Measurements from ENCODE around the gene MPEG1.

MPEG1 gene

GRCh38 chr11:59191095-59191494 is 21.6 kb downstream of the MPEG1 start:
- in situ Hi-C loops (cut with HindIII; ENCODE audit: low sequenced_read_pairs) = no loop called here

- in situ Hi-C loops (cut with HindIII; ENCODE audit: low sequenced_read_pairs) = no loop called here
Observed at GRCh38 chr11:59189986-59190385, 22.7 kb downstream of the MPEG1 start.

DNA sequence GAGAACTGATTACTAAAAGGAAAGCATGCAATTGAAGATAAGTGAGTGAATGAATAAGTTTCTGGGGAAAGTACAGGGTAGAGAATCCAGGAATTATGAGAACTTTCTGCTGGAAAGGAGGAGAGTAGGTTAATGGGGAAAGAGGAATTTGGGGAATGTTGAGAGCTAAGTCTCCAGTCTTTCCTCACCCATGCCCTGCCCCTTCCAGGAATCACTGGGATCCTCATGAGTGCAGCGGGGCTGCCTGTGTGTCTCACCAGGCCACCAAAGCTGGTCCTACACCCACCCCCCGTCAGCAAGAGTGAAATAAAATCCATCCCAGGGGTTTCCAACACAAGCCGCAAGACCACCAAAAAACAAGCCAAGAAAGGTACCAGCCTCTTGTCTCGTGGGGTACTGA is 23.8 kb downstream of the MPEG1 start:
- in situ Hi-C loops (cut with HindIII; ENCODE audit: low sequenced_read_pairs) = no loop called here

- in situ Hi-C loops (cut with HindIII; ENCODE audit: low sequenced_read_pairs) = no loop called here
Observed at GRCh38 chr11:59187587-59187986, 25.1 kb downstream of the MPEG1 start.

DNA sequence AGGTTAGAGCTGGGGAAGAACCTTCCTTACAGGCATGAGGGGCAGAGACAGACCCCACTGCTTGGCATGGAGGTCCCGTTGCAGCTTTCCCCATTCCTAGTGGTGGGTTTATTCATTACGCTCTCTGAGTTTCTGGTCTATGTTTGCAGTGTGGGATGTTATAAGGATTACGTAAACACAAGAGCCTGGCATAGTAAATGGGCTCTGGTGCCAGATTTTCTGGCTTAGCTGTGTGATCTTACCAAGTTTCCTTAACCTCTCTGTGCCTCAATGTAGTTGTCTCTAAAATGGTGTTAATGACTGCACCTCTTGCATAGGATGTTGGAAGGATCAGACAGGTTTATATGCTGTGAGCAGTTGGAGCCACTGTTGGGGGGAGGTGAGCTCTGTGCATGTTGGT is 25.7 kb downstream of the MPEG1 start:
- in situ Hi-C loops (cut with HindIII; ENCODE audit: low sequenced_read_pairs) = no loop called here

- in situ Hi-C loops (cut with HindIII; ENCODE audit: low sequenced_read_pairs) = no loop called here
Observed at GRCh38 chr11:59186130-59186594, 26.6 kb downstream of the MPEG1 start.

- in situ Hi-C loops (cut with HindIII; ENCODE audit: low sequenced_read_pairs) = no loop called here
Observed at GRCh38 chr11:59185386-59185945, 27.3 kb downstream of the MPEG1 start.

- in situ Hi-C loops (cut with HindIII; ENCODE audit: low sequenced_read_pairs) = no loop called here
Observed at GRCh38 chr11:59184691-59185339, 27.9 kb downstream of the MPEG1 start.

GRCh38 chr11:59183771-59184170 is 29.0 kb downstream of the MPEG1 start:
- in situ Hi-C loops (cut with HindIII; ENCODE audit: low sequenced_read_pairs) = no loop called here

DNA sequence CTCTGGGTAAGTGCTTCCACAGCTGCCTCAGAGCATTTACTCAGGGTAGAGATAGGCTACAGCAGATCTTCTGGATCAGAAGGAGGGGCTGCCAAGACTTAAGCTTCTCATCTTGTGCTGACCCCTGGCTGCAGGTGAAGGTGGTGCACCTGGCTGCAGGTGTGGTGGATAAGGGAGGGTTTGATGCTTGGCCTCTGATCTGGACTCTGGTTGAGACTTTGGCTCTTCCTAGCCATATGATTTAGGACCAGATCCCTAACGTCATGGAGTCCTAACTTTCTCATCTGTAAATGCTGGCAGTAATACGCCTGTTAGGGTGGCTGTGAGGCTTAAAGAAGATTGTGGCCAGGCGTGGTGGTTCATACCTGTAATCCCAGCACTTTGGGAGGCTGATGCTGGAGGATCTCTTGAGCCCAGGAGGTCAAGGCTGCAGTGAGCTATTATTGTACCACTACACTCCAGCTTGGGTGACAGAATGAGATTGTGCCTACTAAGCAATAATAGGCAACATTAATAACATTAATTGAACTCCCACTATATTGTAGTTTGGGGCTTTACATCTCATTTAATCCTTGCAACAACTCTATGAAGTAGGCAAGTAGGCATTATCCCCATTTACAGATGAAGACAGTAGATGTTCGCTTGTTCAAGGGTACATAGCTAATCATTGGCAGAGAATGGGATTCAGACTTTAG is 30.1 kb downstream of the MPEG1 start:
- in situ Hi-C loops (cut with HindIII; ENCODE audit: low sequenced_read_pairs) = no loop called here

GRCh38 chr11:59181746-59182456 is 30.8 kb downstream of the MPEG1 start:
- in situ Hi-C loops (cut with HindIII; ENCODE audit: low sequenced_read_pairs) = no loop called here

GRCh38 chr11:59180907-59181306 is 31.8 kb downstream of the MPEG1 start:
- in situ Hi-C loops (cut with HindIII; ENCODE audit: low sequenced_read_pairs) = no loop called here

DNA sequence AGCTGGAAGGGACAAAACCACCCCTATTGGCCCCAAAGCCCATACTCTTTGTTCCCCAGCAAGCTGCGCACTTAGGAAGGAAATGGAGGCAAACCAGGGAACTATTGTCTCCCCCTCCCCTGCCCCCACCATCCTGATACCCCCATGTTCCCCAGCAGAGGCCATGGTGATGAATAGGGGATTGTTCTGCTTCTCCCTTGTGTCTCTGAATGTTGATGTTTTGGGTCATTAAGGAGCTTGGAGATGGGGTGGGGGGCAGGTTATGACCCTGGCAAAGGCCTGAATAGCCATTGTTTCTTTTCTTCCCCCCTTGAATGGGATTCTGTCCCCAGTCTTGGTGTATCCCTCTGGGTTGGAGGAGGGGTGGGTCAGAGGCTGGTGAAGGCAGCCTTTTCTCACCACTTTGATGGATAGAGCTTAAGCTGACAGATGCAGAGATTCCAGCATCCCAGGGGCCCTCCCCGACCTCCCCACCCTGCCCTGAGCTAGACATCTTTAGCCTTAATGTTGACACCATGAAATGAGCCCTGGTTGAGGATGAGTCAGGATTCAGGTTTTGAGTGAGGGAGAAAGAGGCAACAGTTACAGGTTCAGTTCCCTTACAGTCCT is 32.5 kb downstream of the MPEG1 start:
- in situ Hi-C loops (cut with HindIII; ENCODE audit: low sequenced_read_pairs) = no loop called here

GRCh38 chr11:59179121-59179520 is 33.6 kb downstream of the MPEG1 start:
- in situ Hi-C loops (cut with HindIII; ENCODE audit: low sequenced_read_pairs) = no loop called here

DNA sequence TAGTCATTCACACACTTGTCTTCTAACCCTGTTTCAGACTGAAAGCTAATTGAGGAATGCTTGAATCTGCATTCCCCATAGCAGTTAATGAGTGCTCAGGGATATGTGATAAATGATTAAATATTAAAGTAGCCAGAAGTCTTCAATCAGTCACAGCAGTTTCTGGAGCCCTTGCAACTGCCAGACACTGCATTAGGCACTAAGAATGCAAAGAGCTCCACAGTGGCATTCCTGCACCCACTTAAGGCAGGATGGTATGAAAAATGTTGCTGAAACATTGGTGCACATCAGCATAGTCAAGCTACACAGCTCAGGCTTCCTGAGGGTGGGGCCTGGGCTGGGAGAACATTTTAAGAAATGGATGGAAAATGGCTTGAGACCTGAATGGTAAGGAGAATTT is 34.3 kb downstream of the MPEG1 start:
- in situ Hi-C loops (cut with HindIII; ENCODE audit: low sequenced_read_pairs) = no loop called here

DNA sequence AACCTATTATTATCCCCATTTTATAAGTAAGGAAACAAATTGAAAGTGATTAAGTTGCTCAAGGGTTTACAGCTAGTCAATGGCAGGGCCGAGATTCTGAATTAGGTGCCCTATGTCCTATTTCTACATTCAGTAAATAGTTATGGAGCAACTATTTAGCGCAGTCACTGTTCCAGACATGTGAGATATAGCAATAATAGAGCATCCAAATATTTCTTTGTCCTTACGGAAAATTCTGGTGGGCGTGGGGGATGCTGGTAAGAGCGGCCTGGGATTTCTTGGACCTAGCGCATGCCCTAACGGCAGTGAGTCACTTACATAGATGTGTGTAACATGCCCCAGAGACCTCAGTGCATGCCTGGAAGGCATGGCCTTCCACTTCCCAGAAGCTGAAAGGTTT is 36.4 kb downstream of the MPEG1 start:
- in situ Hi-C loops (cut with HindIII; ENCODE audit: low sequenced_read_pairs) = no loop called here

- in situ Hi-C loops (cut with HindIII; ENCODE audit: low sequenced_read_pairs) = no loop called here
Observed at GRCh38 chr11:59175091-59175501, 37.6 kb downstream of the MPEG1 start.

DNA sequence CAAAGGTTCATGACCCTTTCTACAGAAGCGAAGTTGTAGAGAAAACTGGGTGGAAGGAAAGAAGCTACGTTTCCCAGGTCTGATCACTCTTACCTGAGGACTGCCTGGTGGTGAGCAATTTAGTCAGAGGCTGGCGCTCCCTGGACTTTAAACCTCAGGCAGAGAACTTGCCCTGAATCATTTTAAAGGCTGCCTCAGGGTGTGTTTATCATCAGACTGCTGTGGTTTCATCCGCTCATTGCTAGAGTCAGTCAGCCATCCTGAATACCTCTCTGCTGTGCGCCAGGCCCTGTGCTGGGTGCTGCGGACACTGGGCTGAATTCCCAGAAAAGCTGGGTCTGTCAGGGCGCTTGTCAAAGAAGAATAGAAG is 38.1 kb downstream of the MPEG1 start:
- in situ Hi-C loops (cut with HindIII; ENCODE audit: low sequenced_read_pairs) = no loop called here

DNA sequence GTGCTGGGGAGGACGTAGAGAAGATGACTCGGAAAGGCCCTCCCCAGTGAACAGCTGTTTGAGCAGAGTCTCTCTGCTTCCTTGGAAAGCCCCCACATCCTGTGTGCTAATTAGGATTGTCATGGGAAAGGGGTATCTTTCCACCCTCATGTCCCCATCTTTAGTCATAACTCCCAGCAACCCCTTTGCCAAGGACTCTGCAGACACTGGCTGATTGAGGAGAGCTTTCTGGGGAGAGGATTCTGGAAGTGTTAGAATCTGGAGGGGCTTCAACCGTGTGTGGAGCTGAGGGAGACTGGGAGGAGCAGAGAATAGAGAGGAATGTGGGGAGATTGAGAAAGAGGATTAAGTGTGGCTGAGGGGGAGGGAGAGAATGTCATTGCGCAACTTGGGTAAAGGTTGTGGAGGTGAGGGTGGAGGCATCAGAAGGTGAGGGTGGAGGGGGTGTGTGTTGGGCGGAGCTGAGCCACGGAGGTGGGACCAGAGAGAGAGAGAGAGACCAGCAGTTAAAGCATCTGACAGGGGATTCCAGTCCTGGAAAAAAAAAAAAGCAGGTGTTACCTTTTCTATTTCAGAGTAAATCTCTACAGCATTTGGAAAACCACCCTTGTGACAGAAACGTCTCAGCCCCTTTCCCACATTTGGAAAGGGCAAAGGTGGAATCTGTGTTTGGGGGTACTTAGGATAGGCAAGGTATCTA is 38.6 kb downstream of the MPEG1 start:
- in situ Hi-C loops (cut with HindIII; ENCODE audit: low sequenced_read_pairs) = no loop called here

DNA sequence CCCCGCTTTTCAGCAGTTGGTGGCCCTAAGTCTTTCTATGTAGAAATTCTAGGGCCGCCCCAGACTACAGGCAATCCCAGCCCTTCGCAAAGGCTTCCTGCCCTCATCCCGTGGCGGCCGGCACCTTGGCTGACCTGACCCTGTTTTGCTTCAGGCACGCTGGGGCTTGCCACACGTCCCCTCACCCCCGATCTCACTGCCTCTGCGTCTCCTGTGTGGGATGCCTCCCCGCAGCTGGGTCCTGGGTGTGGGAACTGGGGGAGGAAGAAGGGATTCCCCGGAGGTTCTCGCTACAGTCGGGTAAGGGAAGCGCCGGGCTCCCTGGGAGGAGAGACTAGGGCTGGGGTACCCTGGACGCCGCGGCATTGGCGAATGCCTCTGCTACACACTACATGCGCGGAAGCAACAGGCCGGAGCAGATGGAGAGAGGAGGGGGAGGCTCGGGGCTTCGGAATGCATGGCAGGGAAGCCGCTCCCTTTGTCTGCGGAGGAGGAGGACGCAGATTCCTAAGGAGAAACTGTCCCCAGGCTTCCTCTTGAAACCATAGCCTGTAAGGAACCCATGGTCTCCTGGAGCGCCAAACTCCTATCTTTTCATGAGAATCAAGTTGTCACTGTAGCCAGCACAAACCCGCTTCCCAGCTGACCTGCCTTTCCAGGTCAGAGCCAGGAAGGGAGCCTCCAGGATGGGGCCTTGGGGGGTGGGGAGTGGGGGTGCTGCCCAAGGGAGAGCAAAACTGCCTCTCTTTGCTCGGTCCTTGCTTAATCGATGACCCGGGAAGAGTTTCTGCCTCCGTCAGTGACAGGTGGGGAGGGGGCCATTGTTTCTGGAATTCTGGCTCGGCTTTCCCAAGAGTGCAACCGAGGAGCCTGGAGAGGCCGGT is 39.4 kb downstream of the MPEG1 start:
- in situ Hi-C loops (cut with HindIII; ENCODE audit: low sequenced_read_pairs) = no loop called here

Data from endothelial cell of hepatic sinusoid (primary cell).